A673 (cell line): ENCODE results near the gene HDAC4. TPM values are rescaled to one million over a fixed set of nuclear protein-coding genes. Genes with fewer than 3 reads are reported as not detected.

Experiments
- BruUV-seq: library from RNA; stranded (reverse); fragments of 400-500 nt; replicated peaks from 2 replicates; lab custom pipeline; 2021; lab: Mats Ljungman, UMichigan
- CTCF ChIA-PET: fragments of 300-600 bp; sonication (Branson Sonifier 250); formaldehyde crosslinking; loops from one replicate; lab custom pipeline; 2022; ENCODE audit warnings: antibody characterized with exemption; lab: Charles Lee
- POLR2A ChIA-PET: fragments of 300-600 bp; sonication (Branson Sonifier 250); formaldehyde crosslinking; loops from one replicate; lab custom pipeline; 2022; ENCODE audit warnings: antibody characterized with exemption; ENCODE audit not compliant: low non-redundant PET; lab: Charles Lee
- DNase-seq: peaks from one replicate; pipeline ENCODE4 v3.0.0-alpha.2; 2015; ENCODE audit warnings: low spot score
- H3K27ac ChIP-seq: fragments of 200-600 bp; sonication (generic); 2 replicates; pipeline ENCODE4 v1.5.1; 2016; ENCODE audit warnings: mixed run types, low read depth, mild to moderate bottlenecking, mixed read lengths, antibody characterized with exemption, low read length; ENCODE audit not compliant: poor library complexity, severe bottlenecking
- H3K27me3 ChIP-seq: fragments of 200-600 bp; sonication (generic); replicated peaks from 2 replicates; pipeline ENCODE4 v1.6.1; 2017; ENCODE audit warnings: mixed run types, low read depth, mild to moderate bottlenecking, mixed read lengths, antibody characterized with exemption, low read length; ENCODE audit not compliant: insufficient read depth, poor library complexity
- H3K36me3 ChIP-seq: fragments of 200-600 bp; sonication (generic); 2 replicates; pipeline ENCODE4 v1.6.1; 2016; ENCODE audit warnings: mixed run types, mild to moderate bottlenecking, mixed read lengths, antibody characterized with exemption, low read length; ENCODE audit not compliant: insufficient read depth, poor library complexity, severe bottlenecking
- H3K4me1 ChIP-seq: fragments of 200-600 bp; sonication (generic); 2 replicates; pipeline ENCODE4 v1.6.1; 2017; ENCODE audit warnings: mixed run types, mild to moderate bottlenecking, mixed read lengths, antibody characterized with exemption, low read length; ENCODE audit not compliant: insufficient read depth, poor library complexity, severe bottlenecking
- H3K4me3 ChIP-seq: fragments of 200-600 bp; sonication (generic); 2 replicates; pipeline ENCODE4 v1.5.1; 2016; ENCODE audit warnings: low read depth, mixed run types, mild to moderate bottlenecking, mixed read lengths, low read length; ENCODE audit not compliant: poor library complexity, severe bottlenecking
- H3K9me3 ChIP-seq: fragments of 200-600 bp; sonication (generic); 2 replicates; pipeline ENCODE4 v1.6.1; 2016; ENCODE audit warnings: mixed run types, low read depth, mild to moderate bottlenecking, mixed read lengths, antibody characterized with exemption, low read length; ENCODE audit not compliant: poor library complexity, severe bottlenecking
- CTCF ChIP-seq: fragments of 300-800, 200-600 bp; sonication (generic); conservative IDR thresholded peaks from 2 replicates; pipeline ENCODE4 v1.5.1; 2017; ENCODE audit warnings: low read depth, mild to moderate bottlenecking, antibody characterized with exemption, low read length, moderate library complexity, mixed read lengths
- EZH2 ChIP-seq: fragments of 200-600 bp; sonication (generic); IDR thresholded peaks from 2 replicates; pipeline ENCODE4 v1.6.1; 2017; ENCODE audit warnings: borderline replicate concordance, low read depth, mild to moderate bottlenecking, mixed read lengths, antibody characterized with exemption, low read length; ENCODE audit not compliant: poor library complexity, severe bottlenecking
- intact Hi-C: fragments of 100-400 bp; cut with micrococcal nuclease; formaldehyde crosslinking; loops from one replicate; pipeline ENCODE4 v1.10.0; 2022; ENCODE audit not compliant: unreplicated experiment
- total RNA-seq: library from RNA; stranded (reverse); gene quantifications from 2 replicates; pipeline ENCODE4 v1.2.3, GENCODE V29; 2021

HDAC4 gene
- total RNA-seq, 1 experiment from 2014 or later, result 40.0 TPM

DNA sequence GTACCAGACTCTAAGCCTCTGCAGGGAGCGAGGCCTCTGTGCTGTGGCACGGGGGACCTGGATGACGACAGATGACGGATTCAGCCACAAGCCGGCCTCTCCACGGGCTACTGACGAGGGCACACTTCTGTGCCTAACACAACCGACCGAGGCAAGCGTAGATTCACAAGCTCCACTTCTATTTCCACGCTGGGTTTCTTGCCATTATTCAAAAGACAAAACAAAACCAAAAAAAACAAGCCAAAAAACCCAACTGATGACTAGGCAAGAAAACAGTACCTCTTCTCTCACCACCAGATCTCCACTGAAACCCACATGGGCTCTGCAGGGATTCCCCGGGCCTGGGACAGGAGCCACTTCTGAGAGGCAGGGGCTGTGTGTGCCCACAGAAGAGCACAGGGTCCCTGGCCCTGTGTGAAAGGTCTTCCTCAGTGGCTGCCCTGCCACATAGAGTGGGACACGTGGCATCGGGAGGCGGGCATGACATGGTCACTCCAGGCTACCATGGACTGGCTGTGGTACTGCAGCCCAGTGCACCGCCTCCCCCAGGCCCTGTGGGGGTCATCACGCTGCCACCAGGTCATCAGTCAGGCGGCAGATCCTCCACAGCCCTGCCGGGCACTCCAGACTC is 254.7 kb downstream of the HDAC4 start:
- no peak overlapping the region for H3K27ac ChIP-seq
- H3K27me3 ChIP-seq, result no peaks in the 10 kb centered on the region
- no peaks in the 10 kb centered on the region for H3K36me3 ChIP-seq
- no peak for TF ChIP-seq EZH2
- TF ChIP-seq CTCF, result no peak
- DNase-seq, result no peak
- H3K4me3 ChIP-seq, result no peak overlapping the region
- no peaks in the 10 kb centered on the region for H3K4me1 ChIP-seq
- intact Hi-C loops, result no loop called here
- POLR2A ChIA-PET, result no interaction called here
- CTCF ChIA-PET, result no interaction called here
- no TSS peak for BruUV-seq
- H3K9me3 ChIP-seq, result no peaks in the 10 kb centered on the region

GRCh38 chr2:239145601-239146000 is 255.2 kb downstream of the HDAC4 start:
- ChIA-PET POLR2A (no interaction called here), CTCF (no interaction called here)
- H3K27me3 ChIP-seq, result no peaks in the 10 kb centered on the region
- H3K4me1 ChIP-seq, result no peaks in the 10 kb centered on the region
- BruUV-seq, result no TSS peak
- H3K9me3 ChIP-seq, result no peaks in the 10 kb centered on the region
- no peak overlapping the region for H3K4me3 ChIP-seq
- H3K36me3 ChIP-seq, result no peaks in the 10 kb centered on the region
- H3K27ac ChIP-seq, result no peak overlapping the region
- no peak for DNase-seq
- intact Hi-C loops, result no loop called here
- TF ChIP-seq EZH2, result no peak
- no peak for TF ChIP-seq CTCF

- no peaks in the 10 kb centered on the region for H3K36me3 ChIP-seq
- intact Hi-C loops, result no loop called here
- CTCF ChIA-PET, result no interaction called here
Measured at GRCh38 chr2:239145106-239145505, 255.7 kb downstream of the HDAC4 start.

More at GRCh38 chr2:239145106-239145505, 255.7 kb downstream of the HDAC4 start:
- BruUV-seq, result no TSS peak
- TF ChIP-seq CTCF (no peak), EZH2 (no peak)
- Histone ChIP-seq H3K27ac (no peak overlapping the region), H3K27me3 (no peaks in the 10 kb centered on the region), H3K4me3 (no peak overlapping the region), H3K9me3 (no peaks in the 10 kb centered on the region), H3K4me1 (no peaks in the 10 kb centered on the region)
- POLR2A ChIA-PET, result no interaction called here
- DNase-seq, result no peak
